HG03558 (cell line): ENCODE data around the gene NRARP.

Experiments used
- ATAC-seq: cut with Tn5 transposase; IDR thresholded peaks from one replicate; pipeline ENCODE4 v1.9.1; 2021; ENCODE audit warnings: moderate number of reproducible peaks; ENCODE audit not compliant: unreplicated experiment; ENCODE audit errors: extremely low read depth

NRARP gene

DNA sequence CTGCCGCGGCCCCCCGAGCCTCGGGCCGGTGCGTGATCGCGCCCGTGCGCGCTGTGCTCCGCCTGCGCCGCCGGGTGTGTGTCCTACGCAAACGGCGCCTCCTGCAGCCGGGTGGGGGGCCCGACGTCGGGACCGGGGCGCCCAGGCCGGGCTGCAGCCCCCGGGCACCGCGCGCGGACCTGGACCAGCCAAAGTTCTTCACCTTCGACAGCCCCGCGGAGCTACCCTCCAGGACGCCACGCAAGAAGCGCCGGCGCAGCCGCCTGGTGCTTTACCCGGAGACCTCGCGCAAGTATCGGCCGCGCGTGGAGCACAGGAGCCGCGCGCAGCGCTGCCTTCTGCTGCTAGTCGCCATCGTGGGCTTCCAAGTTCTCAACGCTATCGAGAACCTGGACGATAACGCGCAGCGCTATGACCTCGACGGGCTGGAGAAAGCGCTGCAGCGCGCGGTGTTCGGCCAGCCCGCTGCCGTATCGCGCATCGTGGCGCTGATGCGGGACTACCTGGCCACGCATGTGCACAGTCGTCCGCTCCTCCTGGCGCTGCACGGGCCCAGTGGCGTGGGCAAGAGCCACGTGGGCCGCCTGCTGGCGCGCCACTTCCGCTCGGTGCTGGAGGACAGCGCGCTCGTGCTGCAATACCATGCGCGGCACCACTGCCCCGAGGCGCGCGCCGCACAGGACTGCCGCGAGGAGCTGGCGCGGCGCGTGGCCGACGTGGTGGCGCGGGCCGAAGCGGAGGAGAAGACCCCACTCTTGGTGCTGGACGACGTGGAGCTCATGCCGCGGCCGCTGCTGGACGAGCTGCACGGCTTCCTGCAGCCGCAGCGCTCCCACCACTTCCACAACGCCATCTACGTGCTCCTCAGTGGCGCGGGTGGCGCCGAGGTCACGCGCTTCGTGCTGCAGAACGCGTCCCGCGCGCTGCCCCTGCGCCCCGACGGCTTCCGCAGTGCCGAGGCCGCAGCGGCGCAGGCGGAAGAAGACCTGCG lies 23.1 kb downstream of the NRARP start:
- no peak for ATAC-seq

DNA sequence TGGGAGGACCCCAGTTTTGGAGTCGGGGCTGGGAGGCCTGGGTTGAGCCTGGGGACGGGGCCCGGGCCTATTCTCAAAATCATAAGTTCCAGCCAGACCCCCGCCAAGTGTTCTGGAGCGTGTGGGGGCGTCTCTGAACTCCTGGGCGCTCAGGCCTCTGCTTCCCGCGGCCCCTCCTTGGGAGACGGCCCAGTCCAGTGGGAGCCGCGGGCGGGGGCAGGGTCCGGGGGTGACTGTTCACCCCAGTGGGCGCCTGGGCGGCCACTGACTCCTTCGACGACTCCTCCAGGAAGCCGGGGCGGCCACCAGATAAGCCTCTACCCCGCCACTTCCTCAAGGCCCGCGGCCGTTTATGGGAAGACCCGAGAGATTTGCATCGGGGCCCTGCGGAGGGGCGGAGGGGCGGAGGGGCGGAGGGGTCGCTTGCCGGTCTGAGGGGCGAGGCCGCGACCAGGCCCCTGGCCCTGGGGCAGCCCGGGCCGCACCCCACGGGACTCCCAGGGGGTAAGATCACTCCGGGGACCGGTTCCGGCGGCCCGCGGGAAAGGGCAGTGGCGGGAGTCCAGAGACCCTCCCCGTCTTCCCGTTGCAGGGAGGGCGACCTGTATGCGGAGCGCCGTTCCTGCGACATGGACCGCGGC lies 23.9 kb downstream of the NRARP start:
- ATAC-seq = no peak

GRCh38 chr9:137277329-137278041 lies 24.6 kb downstream of the NRARP start, which contains the start of gene TOR4A:
TOR4A (plus strand) TSS chr9:137277726; CDS start chr9:137278690, 964 bp downstream.
- ATAC-seq = no peak

GRCh38 chr9:137276473-137277328 lies 25.4 kb downstream of the NRARP start:
- no peak for ATAC-seq

DNA sequence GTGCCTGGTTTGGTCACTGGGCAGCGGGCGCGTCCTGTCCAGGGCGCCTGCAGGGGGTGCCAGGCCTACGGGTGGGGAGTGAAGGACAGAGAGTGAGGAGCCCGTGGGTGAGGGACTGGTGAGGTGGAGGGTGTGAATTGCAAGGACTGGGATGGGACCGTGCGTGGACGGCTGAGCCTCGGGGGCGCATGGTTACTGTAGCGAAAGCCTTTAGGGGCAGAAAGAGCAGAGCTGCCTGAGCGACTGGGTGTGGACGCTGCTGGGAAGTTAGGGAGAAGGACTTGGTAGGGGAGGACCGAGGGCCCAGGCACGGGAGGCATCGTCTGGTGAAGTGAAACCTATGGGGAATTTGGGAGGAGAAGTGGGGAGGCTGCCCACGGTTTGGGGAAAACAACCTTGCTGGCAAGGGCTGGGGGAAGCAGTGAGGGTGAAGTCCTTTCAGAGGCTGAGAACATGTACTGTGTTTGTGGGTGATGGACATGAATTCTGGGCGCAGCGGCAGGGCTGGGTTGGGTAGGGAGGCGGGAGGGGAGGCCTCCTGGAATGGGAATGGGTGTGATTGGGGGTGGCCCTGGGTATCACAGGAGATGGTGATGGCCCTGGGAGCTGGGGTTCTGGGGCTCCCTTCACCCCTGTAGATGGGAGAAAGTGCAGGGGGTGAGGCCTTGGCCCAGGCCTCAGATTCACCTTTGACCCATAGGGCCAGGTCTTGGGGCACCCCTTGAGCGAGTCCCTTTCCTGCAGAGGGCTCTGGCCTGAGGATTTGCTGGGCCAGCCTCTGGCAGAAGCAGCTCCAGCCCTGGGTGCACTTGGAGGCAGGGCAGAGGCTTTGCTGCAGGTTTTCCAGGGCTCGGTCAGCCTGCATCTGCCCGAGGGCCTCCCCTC lies 26.2 kb downstream of the NRARP start:
- no peak for ATAC-seq

- no peak for ATAC-seq
Measured at GRCh38 chr9:137275203-137275587, 26.9 kb downstream of the NRARP start.

DNA sequence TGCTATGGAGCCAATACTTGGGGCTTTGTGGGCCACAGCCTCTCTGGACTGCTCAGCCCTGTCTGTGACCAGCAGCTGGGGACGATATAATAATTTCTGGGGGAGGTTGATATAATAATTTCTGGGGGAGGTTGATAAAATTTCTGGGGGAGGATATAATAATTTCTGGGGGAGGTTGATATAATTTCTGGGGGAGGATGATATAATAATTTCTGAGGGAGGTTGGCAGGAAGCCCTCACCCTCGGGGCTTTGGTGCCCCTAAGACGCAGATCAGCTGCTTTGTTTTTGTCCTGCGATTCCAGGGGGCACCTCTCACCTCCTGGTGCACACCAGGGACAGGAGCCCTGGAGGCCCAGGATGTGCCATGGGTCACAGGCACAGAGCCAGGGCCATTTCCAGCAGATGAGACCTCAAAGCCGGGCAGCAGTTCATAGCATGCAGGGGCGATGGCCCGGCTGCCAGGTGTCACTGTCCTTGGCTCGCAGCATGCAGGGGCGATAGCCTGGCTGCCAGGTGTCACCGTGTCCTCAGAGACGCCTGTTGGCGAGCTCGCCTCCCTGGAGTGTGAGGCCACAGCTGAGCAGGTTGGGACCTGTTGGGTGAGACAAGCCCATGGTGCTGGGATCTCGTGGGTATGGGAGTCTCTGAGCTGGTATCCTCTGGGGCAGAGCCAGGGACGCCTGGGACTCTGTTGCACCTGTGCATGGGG lies 28.3 kb downstream of the NRARP start:
- ATAC-seq = no peak

- no peak for ATAC-seq
Measured at GRCh38 chr9:137273095-137273490, 29.0 kb downstream of the NRARP start.

DNA sequence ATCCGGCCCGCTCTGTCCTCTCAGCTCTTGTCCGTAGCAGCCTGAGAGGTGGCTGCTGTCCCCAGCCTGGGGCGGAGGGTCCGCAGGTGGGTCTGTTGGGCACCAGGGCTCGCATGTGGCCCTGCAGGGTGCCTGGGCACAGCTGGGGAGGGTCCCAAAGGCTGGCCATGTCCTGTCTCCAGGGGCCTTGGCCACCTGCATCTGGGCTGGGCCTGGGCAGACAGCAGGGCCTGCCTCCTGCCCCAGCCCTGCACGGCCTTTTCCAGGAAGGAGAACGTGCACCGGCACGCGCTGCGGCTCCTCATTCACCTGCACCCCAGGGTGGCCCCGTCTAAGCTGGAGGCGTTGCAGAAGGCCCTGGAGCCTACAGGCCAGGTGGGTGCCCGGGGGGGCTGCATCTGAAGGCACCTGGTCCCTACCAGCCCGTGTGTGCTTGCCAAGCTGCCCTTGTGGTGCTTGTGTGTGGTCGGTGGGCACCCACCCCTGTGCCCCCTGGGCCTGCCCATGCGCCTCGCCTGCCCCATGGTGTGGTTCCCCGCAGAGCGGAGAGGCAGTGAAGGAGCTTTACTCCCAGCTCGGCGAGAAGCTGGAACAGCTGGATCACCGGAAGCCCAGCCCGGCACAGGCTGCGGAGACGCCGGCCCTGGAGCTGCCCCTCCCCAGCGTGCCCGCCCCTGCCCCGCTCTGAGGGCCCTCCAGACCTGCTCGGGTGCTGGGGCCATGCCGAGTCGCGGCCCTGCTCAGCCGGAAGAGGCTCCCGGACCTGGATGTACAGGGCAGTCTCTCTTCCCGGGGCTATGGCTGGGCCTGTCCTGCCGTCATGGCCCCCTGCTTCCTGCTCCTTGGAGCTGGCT lies 29.6 kb downstream of the NRARP start:
- ATAC-seq = no peak

DNA sequence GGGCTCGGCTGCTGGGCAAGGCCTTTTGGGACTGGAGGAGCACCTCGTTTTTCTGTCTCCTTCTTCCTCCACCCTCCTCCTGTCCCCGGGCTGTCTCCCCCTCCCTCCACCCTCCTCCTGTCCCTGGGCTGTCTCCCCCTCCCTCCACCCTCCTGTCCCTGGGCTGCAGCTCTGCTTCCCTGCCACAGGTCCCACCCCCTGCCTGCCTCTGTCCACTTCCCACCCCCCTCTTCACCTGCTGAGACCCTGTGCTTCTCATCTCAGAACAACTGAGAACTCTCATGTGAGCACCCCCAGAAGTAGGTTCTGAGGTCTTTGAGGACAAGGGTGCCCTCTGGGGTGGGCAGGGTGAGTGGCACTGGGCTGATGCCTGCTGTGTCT lies 30.4 kb downstream of the NRARP start:
- no peak for ATAC-seq

- ATAC-seq = no peak
Measured at GRCh38 chr9:137270929-137271695, 31.0 kb downstream of the NRARP start.

- no peak for ATAC-seq
Measured at GRCh38 chr9:137269231-137269772, 32.8 kb downstream of the NRARP start.

DNA sequence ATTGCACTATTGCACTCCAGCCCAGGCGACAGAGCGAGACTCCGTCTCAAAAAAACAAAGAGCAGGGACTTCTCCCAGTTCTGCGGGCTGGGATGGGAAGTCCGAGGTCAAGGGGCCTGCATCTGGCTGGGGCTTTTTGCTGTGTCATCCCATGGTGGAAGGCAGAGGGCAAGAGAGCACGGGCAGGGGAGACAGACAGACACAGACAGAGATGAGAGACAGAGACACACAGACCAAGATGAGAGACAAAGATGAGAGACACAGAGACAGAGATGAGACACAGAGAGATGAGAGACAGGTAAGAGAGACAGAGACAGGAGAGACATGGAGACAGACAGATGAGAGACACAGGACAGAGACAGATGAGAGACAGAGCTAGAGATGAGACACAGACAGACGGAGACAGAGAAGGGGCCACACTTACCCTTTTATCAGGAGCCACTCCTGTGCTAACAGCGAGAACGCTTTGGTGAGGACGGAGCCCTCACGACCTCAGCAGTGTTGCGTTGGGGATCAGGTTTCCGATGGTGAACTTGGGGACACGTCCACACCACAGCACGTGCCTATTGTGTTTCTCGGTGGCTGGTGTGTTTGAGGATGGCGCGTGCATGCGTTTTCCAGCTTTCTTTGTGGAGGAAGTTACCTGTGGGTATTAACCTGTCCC lies 33.4 kb downstream of the NRARP start:
- ATAC-seq = no peak

- ATAC-seq = no peak
Measured at GRCh38 chr9:137267933-137268355, 34.1 kb downstream of the NRARP start.

- no peak for ATAC-seq
Measured at GRCh38 chr9:137266585-137267453, 35.3 kb downstream of the NRARP start.
